Liver (tissue), 9 donors: Measurements from ENCODE around the gene SKIC2. TPM values are rescaled to one million over a fixed set of nuclear protein-coding genes. Genes with fewer than 3 reads are reported as not detected.
"Not testable (repeated sequence)": the region's sequence is repeated elsewhere in the genome, so short reads cannot be mapped to it uniquely, and the experiment has no call there.

Source experiments
- DNase-seq: peaks from one replicate; pipeline ENCODE4 v3.0.0-alpha.2; 2017; ENCODE audit warnings: low spot score
- H3K27ac ChIP-seq, 2 donors: one replicate each; pipeline ENCODE4 v1.7.0; 2013; ENCODE audit warnings: inconsistent platforms in 2 of 2, low read length in 2 of 2, control low read depth in 1 of 2, low read depth in 1 of 2, mild to moderate bottlenecking in 1 of 2
- H3K27me3 ChIP-seq, 4 donors: one replicate each; pipeline versions ENCODE4 v1.6.1 to v1.7.0; 2013; ENCODE audit warnings: low read length in 3 of 4, inconsistent platforms in 1 of 4, mild to moderate bottlenecking in 1 of 4, moderate library complexity in 1 of 4; ENCODE audit not compliant: control insufficient read depth in 4 of 4, insufficient read depth in 4 of 4
- H3K36me3 ChIP-seq, 4 donors: one replicate each; pipeline versions ENCODE4 v1.6.1 to v1.7.0; 2013; ENCODE audit warnings: low read length in 3 of 4, mild to moderate bottlenecking in 3 of 4, low read depth in 1 of 4, moderate library complexity in 1 of 4; ENCODE audit not compliant: control insufficient read depth in 4 of 4, insufficient read depth in 3 of 4
- H3K4me1 ChIP-seq, 4 donors: one replicate each; pipeline versions ENCODE4 v1.6.1 to v1.7.0; 2013; ENCODE audit warnings: low read length in 3 of 4, mild to moderate bottlenecking in 3 of 4, moderate library complexity in 1 of 4; ENCODE audit not compliant: control insufficient read depth in 4 of 4, insufficient read depth in 4 of 4
- H3K4me3 ChIP-seq, 3 donors: one replicate each; pipeline versions ENCODE4 v1.6.1 to v1.7.0; 2013; ENCODE audit warnings: low read length in 3 of 3, control low read depth in 1 of 3, low read depth in 1 of 3, mild to moderate bottlenecking in 1 of 3
- H3K9ac ChIP-seq, 2 donors: one replicate each; pipeline ENCODE4 v1.7.0; 2013; ENCODE audit warnings: low read length in 2 of 2, mild to moderate bottlenecking in 2 of 2, moderate library complexity in 2 of 2, control low read depth in 1 of 2, low read depth in 1 of 2
- H3K9me3 ChIP-seq, 4 donors: one replicate each; pipeline versions ENCODE4 v1.6.1 to v1.7.0; 2013; ENCODE audit warnings: low read length in 3 of 4; ENCODE audit not compliant: control insufficient read depth in 4 of 4
- ATF3 ChIP-seq: IDR thresholded peaks from 2 replicates; pipeline ENCODE4 v1.6.1; 2016; ENCODE audit warnings: antibody characterized with exemption
- CTCF ChIP-seq: fragments of 150-350 bp; IDR thresholded peaks from 2 replicates; pipeline ENCODE4 v1.5.1; 2017; ENCODE audit warnings: improper control_type of control experiment, low read depth, low read length; ENCODE audit not compliant: missing input control
- EGR1 ChIP-seq, 2 donors: IDR thresholded peaks; 2 replicates each; pipeline ENCODE4 v1.6.1; 2016 to 2018; ENCODE audit warnings: antibody characterized with exemption in 2 of 2, low read depth in 2 of 2
- FOXA2 ChIP-seq: IDR thresholded peaks from 2 replicates; pipeline ENCODE4 v1.6.1; 2016; ENCODE audit warnings: antibody characterized with exemption
- GABPA ChIP-seq, 2 donors: IDR thresholded peaks in 1 of 2; conservative IDR thresholded peaks in 1 of 2; 2 replicates each; pipeline ENCODE4 v1.6.1; 2016; ENCODE audit warnings: antibody characterized with exemption in 2 of 2, mild to moderate bottlenecking in 1 of 2, moderate library complexity in 1 of 2
- HNF4A ChIP-seq, 2 donors: conservative IDR thresholded peaks; 2 replicates each; pipeline ENCODE4 v1.6.1; 2016; ENCODE audit warnings: antibody characterized with exemption in 2 of 2, mild to moderate bottlenecking in 2 of 2
- HNF4G ChIP-seq: IDR thresholded peaks from 2 replicates; pipeline ENCODE4 v1.6.1; 2016; ENCODE audit warnings: antibody characterized with exemption
- JUND ChIP-seq, 2 donors: IDR thresholded peaks; 2 replicates each; pipeline ENCODE4 v1.6.1; 2016; ENCODE audit warnings: antibody characterized with exemption in 2 of 2
- MAX ChIP-seq: IDR thresholded peaks from 2 replicates; pipeline ENCODE4 v1.6.1; 2016; ENCODE audit warnings: antibody characterized with exemption
- NR2F2 ChIP-seq: IDR thresholded peaks from 2 replicates; pipeline ENCODE4 v1.6.1; 2016; ENCODE audit warnings: antibody characterized with exemption
- RAD21 ChIP-seq, 2 donors: IDR thresholded peaks; 2 replicates each; pipeline ENCODE4 v1.6.1; 2016; ENCODE audit warnings: antibody characterized with exemption in 2 of 2, mild to moderate bottlenecking in 2 of 2
- RXRA ChIP-seq, 2 donors: IDR thresholded peaks; 2 replicates each; pipeline ENCODE4 v1.6.1; 2017 to 2018; ENCODE audit warnings: antibody characterized with exemption in 2 of 2, mild to moderate bottlenecking in 1 of 2
- SP1 ChIP-seq: IDR thresholded peaks from 2 replicates; pipeline ENCODE4 v1.6.1; 2018; ENCODE audit warnings: antibody characterized with exemption, mild to moderate bottlenecking
- TAF1 ChIP-seq: conservative IDR thresholded peaks from 2 replicates; pipeline ENCODE4 v1.6.1; 2016; ENCODE audit warnings: antibody characterized with exemption, mild to moderate bottlenecking
- YY1 ChIP-seq: IDR thresholded peaks from 2 replicates; pipeline ENCODE4 v1.6.1; 2016; ENCODE audit warnings: antibody characterized with exemption, mild to moderate bottlenecking
- ZBTB33 ChIP-seq: IDR thresholded peaks from 2 replicates; pipeline ENCODE4 v1.6.1; 2016; ENCODE audit warnings: antibody characterized with exemption
- WGBS: extraction: QIAGEN DNeasy Blood & Tissue Kit; methylation state at CpG from one replicate; pipeline ENCODE4 v1.1.7; 2013; 5-methylcytosine and 5-hydroxymethylcytosine counted together
- polyA plus RNA-seq, 2 donors: library from polyadenylated mRNA; stranded (reverse) in 1 of 2; unstranded in 1 of 2; fragments of 200-250 nt in 1 of 2; fragments of >200 nt in 1 of 2; fragmentation: Nextera tagmentation in 1 of 2; extraction: Ambion mirVana in 1 of 2; gene quantifications; one replicate each; pipeline versions ENCODE4 v1.2.1 to v1.2.3, GENCODE V29; 2013 to 2015
- total RNA-seq, 2 donors: library from RNA; depleted of rRNA; stranded (reverse); fragments of >200 nt; gene quantifications; one replicate each; pipeline ENCODE4 v1.2.3, GENCODE V29; 2014
- TF ChIP-seq, protein P1 (sequence below): IDR thresholded peaks from 2 replicates; pipeline ENCODE4 v1.6.1; 2016; ENCODE audit warnings: antibody characterized with exemption, mild to moderate bottlenecking
- donor health status: healthy.
- donor health status: healthy.
- donor health status: healthy.
- donor health status: healthy.
- donor health status: healthy.

Gene SKIC2
- total and polyA plus RNA-seq, 4 donors: 26.7 to 57.6 (median 34.5) TPM

DNA sequence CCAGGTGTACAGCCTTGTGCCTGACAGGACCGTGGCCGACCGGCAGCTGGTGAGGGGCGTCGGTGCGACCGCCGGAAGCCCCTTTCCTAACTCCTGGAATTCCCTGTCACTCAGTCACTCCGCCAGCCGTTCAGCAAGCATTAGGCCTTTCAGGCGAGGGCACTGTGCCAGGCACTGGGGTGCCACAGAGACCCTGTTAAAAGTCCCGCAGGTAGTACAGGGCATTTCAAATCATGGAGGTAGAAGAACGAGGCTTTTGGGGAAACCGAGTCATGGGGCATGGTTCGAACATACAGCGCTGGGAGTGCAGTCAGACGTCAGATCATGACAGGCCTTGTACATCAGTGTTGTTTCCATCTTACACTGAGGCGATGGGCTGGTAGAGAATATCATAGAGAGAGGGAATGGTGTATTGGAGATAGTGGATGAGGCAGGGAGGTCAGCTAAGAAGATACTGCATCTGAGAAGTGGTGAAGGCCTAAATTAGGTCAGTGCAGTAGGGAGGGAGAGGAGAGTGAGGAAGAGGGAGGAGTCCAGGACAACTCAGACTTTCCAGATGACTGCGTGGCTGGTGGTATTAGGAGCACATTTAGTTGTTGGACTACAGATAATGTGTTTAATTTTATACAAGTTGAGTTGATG lies 13.9 kb downstream of the SKIC2 start:
- no peak for DNase-seq
- H3K36me3 ChIP-seq: peaks cover 6 to 27% (median 12%) of the 10 kb centered on the region in 4 donors
- H3K27ac ChIP-seq: peak overlapping the region; percentile 98 to 99
- no peak for TF ChIP-seq RXRA (IDR thresholded peaks at IDR 0.05)
- TF ChIP-seq EGR1 (IDR thresholded peaks at IDR 0.05; ENCODE audit: low read depth in 2 of 2): no peak
- TF ChIP-seq ATF3: no peak
- TF ChIP-seq HNF4G: no peak
- TF ChIP-seq MAX: no peak
- no peak for TF ChIP-seq NR2F2
- TF ChIP-seq RAD21 (IDR thresholded peaks at IDR 0.05): no peak
- TF ChIP-seq GABPA (IDR thresholded peaks at IDR 0.05 in 1 of 2, conservative IDR thresholded peaks at IDR 0.05 in 1 of 2): no peak
- TF ChIP-seq FOXA2: no peak
- TF ChIP-seq YY1: no peak
- TF ChIP-seq, protein P1, sequence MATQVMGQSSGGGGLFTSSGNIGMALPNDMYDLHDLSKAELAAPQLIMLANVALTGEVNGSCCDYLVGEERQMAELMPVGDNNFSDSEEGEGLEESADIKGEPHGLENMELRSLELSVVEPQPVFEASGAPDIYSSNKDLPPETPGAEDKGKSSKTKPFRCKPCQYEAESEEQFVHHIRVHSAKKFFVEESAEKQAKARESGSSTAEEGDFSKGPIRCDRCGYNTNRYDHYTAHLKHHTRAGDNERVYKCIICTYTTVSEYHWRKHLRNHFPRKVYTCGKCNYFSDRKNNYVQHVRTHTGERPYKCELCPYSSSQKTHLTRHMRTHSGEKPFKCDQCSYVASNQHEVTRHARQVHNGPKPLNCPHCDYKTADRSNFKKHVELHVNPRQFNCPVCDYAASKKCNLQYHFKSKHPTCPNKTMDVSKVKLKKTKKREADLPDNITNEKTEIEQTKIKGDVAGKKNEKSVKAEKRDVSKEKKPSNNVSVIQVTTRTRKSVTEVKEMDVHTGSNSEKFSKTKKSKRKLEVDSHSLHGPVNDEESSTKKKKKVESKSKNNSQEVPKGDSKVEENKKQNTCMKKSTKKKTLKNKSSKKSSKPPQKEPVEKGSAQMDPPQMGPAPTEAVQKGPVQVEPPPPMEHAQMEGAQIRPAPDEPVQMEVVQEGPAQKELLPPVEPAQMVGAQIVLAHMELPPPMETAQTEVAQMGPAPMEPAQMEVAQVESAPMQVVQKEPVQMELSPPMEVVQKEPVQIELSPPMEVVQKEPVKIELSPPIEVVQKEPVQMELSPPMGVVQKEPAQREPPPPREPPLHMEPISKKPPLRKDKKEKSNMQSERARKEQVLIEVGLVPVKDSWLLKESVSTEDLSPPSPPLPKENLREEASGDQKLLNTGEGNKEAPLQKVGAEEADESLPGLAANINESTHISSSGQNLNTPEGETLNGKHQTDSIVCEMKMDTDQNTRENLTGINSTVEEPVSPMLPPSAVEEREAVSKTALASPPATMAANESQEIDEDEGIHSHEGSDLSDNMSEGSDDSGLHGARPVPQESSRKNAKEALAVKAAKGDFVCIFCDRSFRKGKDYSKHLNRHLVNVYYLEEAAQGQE: no peak
- no peak for TF ChIP-seq ZBTB33
- no peak for TF ChIP-seq CTCF
- no peak for TF ChIP-seq SP1
- no peak for TF ChIP-seq JUND (IDR thresholded peaks at IDR 0.05)
- TF ChIP-seq TAF1: no peak
- TF ChIP-seq HNF4A (conservative IDR thresholded peaks at IDR 0.05): no peak
- H3K9me3 ChIP-seq: no peaks in the 10 kb centered on the region
- H3K9ac ChIP-seq: peak overlapping the region; percentile 69 to 82
- no peaks in the 10 kb centered on the region for H3K27me3 ChIP-seq
- H3K4me3 ChIP-seq: peak overlapping the region; percentile 69 to 93 (median 78)
- peaks cover 6 to 34% (median 29%) of the 10 kb centered on the region in 4 donors for H3K4me1 ChIP-seq
- WGBS: 12% methylated on average over 19 of the region's 19 CpGs

- WGBS: 94% methylated on average over 30 of the region's 30 CpGs
- H3K36me3 ChIP-seq: not testable (repeated sequence)
These were observed 17.1 kb downstream of the SKIC2 start for GRCh38 chr6:31976065-31976464.

More at GRCh38 chr6:31976065-31976464, 17.1 kb downstream of the SKIC2 start:
- not testable (repeated sequence) for H3K9me3 ChIP-seq, H3K9ac ChIP-seq, H3K27me3 ChIP-seq, H3K4me3 ChIP-seq, DNase-seq, H3K27ac ChIP-seq
- H3K4me1 ChIP-seq: peaks cover 11 to 45% (median 36%) of the 10 kb centered on the region in 4 donors
